AG08396 (cell line): ENCODE measurements around the gene HGF.
A peak's percentile ranks its signal among the peaks of the same experiment; 100 is the strongest.
"Not testable (repeated sequence)": the region's sequence is repeated elsewhere in the genome, so short reads cannot be mapped to it uniquely, and the experiment has no call there.

Source experiments
- DNase-seq: peaks from one replicate; pipeline ENCODE4 v3.0.0; 2012; ENCODE audit warnings: low spot score, mixed read lengths

HGF gene

DNA sequence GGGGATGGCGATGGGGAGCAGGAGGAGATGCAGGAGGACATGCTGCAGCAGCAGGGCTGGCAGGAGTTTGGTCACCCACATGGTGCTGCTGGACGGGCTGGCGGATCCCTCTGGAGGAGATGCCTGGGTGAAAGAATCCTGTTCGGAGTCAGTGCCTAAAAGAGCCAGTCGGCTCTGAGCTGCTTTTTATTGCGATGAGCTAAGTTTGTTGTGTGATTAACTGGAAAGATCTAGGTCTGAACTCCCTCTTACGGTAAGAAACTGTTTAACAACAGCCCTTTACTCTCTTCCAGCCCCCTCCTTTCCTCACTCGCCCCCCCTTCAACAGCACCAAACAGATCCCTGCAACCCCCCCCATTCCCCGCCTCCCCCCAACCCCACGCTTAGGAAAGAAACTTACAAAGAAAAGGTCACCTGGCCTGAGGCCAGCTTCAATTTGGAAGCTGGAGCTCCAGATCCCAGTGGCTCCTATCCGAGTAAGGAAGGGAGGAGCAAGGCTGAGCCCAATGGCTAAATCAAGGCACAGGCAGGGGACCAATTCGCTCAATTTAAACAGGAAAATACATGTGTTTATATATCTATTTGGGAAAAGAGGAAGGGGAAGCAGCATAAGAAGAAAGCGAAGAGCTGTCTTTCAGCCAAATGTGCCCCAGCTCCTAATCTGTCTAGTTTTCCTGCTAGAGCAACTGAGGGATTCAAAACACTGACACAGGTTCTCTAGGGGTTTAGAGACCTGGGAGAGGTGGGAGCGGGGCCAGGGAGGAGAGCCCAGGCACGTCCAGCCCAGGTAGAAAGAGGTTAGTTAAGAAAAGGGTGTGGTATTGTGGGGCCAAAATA, at the start of gene HGF:
TSS of gene HGF (minus strand) at position 157 of the 837 bp plus-strand sequence. CDS start at position 81, 76 bp downstream.
- peak; percentile 67 for DNase-seq

DNA sequence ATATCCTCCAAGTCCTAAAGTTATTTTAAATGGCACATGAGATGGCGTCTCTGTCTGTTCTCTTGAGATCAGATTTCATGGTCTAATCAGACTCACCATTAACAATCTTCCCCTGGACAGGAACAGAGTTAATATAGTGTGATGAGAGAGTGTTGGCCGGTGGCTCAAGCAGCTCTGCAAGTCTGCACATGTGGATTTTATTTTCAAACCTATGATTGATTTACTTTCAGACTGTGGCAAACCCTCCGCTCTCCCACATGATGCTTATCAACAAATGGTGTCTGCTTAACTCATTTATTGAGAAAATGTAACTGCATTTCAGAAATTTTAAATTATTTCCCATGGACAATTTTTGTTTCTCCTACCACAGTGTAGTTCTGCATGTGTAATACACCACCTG, 46.5 kb upstream of the HGF start:
- DNase-seq: no peak

DNA sequence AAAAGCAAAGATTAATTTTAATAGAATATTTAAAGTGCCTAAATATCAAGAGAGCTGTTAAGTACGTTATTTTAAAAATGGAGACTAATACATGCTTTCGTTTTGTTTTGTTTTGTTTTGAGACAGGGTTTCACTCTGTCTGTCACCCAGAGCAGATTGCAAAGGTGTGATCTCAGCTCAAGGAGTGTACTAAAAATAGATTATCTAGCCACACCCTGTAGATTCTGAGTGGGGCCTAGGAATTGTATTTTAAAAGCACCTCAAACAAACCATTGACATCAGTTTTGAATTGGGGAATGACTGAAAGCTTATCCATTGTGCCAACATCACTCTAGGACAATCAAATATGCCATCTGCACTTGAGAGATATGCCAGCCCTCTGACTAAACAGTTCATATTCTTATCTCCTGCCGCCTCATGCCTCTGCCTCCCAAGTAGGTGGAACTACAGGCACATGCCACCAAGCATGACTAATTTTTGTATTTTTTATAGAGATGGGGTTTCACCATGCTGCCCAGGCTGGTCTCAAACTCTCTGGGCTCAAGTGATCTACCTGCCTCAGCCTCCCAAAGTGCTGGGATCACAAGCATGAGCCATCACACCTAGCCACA, 43.1 kb upstream of the HGF start:
- DNase-seq: not testable (repeated sequence)

DNA sequence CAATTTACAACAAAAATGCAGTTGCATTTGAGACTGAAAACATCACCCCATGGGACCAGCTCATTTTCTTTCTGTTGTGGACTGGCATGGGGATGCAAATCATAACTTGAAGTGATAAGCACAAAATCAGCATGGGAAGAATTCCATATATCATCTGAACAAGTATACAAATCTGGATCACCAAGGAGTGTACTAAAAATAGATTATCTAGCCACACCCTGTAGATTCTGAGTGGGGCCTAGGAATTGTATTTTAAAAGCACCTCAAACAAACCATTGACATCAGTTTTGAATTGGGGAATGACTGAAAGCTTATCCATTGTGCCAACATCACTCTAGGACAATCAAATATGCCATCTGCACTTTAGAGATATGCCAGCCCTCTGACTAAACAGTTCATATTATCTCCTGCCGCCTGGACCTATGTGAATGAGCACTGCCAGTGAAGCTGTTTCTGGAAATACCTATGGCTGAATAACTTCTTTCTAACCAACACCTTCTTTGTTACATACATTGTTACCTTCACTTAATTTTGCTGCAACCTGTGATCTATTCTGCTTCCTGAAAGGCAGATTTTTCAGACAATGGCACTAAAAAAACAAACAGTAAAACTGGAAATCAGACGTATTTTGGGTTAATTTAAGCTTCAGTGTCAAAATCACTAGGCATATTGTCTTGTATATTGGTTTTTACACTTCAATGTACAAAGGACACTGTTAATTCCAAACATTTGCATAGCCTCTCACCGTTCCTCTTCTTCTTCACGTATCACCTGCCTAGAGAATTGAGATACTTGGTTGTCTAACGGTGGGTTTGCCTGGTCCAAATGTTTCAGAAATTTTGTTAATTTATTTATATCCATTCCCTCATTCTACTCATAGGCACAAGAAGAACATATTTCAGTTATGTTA, 42.4 kb upstream of the HGF start:
- no peak for DNase-seq

DNA sequence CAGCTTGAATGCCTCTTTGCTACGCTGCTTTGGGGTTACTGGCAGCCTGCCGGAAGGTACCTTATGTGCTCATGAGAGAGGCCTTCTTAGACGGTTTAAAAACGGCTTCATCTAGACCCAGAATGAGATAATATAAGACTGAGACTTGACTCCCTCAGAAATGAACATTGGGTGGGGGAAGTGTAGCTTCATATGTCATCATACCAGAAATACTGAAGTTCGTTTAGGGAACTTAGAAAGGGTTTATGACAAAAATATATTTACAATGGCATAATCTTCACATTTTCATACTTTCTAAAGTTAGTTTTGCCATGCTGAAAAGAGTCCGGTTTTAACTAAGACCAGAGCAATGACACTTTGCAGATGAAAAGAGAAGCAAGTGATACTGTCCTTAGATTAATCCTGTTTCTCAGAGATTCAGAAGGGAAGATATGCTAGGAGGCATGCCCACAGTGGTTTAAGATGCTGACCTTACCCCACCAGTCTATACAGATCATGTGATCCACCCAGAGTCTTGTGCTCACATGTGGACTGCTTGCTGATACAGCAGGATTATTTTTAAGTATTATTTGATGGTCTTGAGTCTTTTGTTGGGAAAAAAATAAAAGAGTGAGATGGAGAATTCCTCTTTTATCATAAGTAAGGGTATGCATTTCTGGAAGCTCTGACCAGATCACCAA, 40.8 kb upstream of the HGF start:
- no peak for DNase-seq

DNA sequence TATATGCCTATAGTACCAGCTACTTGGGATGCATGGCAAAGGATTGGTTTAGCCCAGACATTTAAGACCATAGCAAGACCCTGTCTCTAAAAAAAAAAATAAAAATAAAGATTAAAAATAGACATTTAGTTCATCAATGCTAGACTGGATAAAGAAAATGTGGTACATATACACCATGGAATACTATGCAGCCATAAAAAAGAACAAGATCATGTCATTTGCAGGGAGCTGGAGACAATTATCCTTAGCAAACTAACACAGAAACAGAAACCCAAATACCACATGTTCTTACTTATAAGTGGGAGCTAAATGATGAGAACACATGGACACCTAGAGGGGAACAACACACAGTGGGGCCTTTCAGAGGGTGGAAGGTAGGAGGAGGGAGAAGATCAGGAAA, 38.5 kb upstream of the HGF start:
- DNase-seq: not testable (repeated sequence)

DNA sequence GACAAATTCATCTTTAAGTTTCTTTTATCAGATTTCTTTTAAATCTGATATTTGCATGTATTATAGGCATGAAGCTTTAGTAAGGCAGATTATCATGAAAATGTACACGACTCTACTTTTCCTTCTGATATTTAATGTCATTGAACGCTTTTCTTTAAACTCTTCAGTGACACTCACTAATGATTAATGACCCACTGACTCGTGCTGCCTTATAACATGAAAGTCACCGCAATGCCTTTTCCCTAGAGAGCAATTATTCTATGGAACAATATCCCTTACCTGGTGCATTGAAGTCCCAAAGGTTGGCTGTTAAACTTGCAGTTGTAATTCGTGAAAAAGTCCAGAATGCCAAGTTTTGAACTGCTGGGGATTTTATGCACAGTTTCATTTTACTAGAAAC, 33.4 kb upstream of the HGF start:
- no peak for DNase-seq

DNA sequence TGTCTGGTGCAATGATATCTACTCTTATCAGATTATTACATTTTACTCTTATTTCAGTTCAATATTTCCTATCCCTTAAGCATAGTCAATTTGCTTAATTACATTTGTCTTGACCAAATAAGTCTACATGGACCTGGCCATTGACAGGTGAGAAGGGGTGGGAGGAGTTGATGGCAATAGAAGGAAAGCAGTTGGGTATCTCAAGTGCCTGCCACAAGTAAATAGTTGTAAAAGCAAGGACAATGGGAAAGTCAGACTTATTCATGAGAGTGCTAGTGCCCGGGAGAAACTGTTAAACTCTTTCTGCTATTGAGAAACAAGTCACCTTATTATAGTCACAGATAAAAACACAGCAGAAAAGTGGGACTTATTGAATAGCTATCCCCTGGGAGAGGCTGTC, 32.4 kb upstream of the HGF start:
- DNase-seq: no peak

DNA sequence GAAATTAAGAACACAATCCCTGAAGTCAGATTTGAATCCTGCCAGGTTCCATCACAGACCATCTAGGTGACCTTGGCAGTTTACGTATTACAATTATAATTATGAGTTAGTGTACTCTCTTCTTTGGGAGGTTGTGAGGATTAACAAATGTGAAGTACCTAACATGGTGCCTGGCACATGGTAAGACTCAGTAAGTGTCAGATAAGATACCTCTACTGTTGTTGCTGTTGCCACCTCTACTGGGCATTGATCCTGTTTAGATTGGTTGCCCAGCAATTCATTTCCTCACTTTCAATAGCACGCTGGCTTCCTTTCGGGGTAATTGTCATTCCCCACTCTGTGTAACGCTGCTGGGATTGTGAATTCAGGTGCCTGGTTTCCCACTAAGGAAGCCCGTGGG, 31.7 kb upstream of the HGF start:
- no peak for DNase-seq

DNA sequence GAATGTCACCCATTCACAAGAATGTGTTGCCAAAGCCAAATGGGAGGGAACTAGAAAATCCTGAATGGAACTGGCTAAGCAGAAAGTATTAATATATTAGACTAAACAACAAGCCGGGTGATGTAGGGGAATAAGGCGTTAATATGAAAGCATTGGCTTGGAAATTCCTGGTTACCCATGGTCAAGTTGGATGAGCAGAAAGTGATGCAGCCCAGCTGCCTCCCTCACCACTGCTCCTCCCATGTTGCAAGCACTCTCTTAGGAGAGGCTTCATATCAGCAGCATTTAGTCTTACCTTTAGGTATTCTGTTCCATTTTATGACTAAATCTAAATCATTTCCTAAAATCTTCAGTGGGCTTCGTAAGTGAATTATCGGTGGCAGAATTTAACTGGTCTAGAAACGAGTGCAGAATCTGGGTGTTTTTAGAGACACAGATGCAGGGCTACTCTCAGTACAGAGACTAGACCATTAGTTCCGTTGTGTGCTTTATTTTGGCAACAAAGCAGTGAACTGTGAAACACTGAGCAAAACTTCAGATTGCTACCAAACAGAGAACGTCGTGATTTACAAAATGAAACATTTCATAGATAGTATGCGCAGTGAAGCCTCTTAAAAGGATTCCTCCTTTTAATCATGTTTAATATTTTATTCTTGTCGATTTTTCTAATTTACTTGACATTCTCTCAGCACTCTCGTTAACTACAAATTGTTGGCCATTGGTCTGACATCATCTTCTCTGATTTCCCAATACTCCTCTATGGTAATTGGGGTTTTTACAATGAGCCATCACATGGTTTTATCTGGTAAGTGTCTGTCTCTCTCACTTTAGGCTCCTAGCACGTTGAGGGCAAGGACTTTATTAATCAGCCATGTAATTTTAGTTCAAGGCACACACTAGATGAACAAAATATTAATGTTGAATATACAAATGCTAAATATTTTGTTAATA, 22.0 kb upstream of the HGF start:
- no peak for DNase-seq

DNA sequence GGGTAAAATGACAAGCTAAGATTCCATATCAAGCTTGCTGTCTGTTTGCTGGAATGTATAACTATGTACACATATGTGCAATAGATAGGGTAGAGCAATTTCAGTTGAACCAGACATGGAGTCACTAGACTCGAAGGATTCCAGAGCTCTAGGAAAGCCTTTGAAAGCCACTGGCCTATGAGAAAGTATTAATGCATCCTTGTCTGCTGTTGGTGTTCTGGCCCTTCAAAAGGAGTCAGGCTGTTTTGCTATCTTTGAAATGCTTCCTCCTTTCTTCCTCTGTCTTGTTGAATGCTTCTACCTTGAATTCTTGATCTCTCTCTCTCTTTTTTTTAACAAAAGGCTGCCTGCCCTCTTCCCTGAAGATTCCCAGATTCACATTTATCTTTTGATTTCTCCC, 20.8 kb upstream of the HGF start:
- no peak for DNase-seq

DNA sequence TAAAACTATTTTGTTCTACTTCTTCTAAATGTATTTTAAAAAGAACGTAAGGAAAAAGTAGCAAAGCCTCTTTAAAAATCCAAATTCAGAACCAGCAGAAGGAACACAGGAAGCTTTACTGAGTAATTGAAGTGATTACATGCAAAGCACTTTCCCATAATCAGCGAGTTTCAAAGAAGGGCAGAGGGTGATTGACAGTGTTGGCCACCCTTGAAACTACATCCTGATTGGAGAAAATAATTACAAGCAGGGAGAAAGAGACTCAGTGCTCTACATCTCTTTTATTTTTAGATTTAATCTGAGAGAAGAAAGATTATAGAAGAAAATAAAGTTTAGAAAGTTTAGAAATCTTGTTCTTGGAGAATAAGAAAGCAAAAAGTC, 20.3 kb upstream of the HGF start:
- DNase-seq: no peak

DNA sequence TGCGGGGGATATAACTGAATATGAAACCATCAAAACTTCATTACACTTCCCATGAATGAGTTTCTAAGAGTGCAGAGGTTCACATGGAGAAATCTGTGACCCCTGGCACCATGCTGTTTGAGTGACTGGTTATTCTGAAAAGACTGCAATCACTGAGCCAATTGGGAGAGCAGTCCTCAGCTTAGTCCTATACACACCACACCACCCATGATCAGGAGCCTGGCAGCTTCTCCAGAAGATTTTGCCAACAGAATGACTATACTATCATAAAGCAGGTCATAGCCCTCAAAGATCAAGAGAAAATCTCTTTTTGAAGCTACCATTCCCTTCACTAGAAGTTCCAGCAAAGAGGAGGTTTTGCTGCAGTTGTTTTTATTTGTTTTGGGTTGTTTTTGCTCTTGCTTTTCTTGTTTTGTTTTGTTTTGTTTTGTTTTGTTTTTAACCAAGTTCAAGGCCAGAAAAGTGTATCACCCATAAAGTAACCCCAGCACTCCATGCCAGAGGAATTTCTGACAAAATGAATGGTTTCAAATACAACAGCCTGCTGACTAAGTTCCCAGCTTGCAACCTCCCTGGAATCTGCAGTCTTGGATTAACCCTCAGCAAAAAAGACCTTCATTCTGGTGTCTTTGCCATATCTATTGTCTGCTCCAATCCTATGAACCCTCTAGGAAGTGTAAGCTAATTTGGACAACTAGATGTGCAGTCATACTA, 19.7 kb upstream of the HGF start:
- no peak for DNase-seq

DNA sequence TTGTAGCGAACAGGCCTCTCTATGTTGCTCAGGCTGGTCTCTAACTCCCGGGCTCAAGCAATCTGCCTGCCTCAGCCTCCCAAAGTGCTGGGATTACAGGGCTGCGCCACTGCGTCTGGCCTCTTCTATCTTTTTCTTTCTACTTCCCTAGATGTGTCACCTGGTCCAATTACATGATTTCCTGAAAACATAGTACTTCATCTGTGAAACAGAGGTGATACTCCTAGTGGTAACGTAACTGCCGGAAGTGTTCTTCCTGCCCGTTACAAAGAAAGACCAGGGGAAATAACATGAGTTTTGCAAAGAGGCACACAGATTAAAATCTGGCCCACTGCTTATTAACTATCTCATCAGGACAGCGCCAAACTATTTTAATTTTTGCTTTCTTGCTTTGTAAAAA, 18.4 kb upstream of the HGF start:
- DNase-seq: no peak

DNA sequence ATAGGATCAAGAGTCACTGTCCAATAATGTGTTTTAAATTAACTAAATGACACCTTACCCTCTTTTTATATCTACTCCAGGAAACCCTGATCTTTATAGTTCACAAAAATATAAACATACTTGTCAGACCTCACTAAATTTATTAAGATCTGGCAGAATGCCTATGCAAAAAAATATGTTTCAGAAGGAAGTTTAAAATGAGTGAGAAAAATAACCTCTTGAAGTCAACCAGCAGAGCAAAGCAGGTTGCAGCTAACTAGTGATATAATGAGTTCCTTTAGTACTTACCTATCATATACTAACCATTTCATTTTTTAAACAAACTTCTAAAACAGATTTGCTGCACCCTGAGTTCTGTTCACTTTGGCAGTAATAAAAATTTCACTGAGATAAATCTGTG, 14.0 kb upstream of the HGF start:
- no peak for DNase-seq

DNA sequence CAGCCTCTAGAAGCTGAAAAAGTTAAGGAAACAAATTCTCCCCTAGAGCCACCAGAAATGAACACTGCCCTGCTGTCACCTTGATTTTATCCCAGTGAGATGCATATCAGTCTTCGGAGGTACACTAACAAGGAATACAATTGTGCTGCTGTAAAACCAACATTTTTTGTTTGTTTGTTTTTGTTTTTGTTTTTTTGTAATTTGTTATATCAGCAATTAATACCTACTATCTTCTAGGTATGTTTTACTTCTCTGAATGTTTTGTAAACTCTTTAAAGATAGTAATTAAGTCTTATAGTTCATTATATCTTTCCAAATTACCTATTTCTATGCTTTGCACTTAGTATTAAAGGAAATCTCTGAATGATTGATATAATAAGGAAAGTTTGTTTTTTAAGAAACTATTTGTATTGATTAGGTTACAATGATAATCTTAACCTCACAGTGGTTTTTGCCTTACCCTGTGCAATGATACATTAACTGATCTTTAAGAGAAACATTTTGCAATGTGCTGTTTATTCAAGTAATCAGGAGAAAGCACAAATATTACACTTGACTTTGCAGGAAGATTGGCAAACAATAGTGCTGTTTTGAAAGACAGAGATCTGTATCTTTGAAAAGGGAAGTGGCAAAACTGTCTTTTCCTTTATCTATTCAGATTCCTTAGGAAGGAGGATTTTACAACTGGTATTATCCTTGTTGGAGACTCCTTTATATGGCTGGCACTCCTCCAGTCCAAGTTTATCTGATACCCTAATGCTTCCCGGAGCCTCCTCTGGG, 11.3 kb upstream of the HGF start:
- DNase-seq: no peak

DNA sequence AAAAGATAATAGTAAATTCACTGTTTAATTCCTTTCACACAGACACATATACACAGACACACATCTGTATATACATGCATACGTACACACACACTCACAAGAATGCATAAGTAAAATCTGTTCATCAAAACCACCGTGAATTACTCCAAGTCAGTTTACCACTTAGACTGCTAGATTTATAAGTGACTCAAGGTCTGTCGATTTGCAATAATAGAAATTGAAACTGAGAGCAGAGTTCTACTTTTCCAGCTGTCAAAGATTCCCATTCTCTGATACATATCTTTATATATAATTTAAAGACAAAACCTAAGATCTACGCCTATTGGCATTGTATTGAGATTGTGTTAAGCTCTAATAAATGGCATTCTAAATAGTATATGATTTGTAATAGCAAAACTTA, 9.9 kb upstream of the HGF start:
- no peak for DNase-seq

DNA sequence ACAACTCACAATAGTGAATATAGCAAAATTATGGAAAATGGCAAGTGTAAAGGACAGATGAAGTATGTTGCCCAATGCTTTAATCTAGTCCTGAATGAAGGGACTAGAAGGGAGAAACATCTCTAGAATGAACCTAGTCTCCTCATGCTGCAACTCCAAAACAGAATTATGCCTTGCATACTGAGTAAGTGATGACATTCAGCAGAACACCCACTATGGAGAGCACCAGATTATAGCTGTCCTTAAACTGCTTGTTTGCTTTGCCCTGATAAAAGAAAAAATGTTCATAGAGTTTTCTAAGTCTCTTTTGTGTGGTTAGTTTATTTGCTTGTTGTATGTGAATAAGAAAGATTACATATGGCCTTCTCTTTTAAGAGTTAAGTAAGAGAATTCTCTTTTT, 7.8 kb upstream of the HGF start:
- no peak for DNase-seq

DNA sequence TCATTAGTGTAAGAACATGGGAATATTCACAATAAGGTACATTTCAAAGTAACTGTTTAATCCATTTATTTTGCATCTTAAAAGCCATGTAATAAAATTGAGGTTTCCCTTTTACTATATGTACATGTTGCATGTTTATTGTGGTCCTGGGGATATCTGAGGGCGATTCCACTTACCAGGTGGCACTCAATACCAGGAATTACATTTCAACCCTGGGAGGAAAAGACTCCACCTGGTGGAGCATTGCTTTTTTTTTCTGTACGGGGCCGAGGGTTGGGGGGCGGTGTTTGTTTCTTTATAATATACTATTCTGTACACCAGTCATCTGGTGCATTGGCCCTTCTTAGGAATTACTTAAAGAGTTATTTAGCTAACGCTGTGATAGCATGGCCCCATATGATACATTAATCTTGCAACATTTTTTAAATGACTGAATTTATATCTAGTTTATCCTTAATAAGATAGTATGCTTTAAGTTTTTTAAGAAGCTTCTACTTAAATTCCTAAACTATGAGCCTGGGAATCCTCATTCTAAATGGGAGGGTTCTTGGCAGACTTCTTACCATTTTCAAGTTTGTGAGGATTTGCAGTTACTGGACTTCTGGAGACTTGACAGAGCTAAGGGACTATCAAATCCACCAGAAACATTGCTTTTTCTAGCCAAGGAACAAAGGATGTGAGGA, 7.2 kb upstream of the HGF start:
- DNase-seq: no peak
